Tibial nerve (tissue), 4 donors: ENCODE measurements around the gene PRTFDC1. TPM values are rescaled to one million over a fixed set of nuclear protein-coding genes. Genes with fewer than 3 reads are reported as not detected.
A peak's percentile ranks its signal among the peaks of the same experiment; 100 is the strongest.
"Not testable (repeated sequence)": the region's sequence is repeated elsewhere in the genome, so short reads cannot be mapped to it uniquely, and the experiment has no call there.

Experiments used
- DNase-seq, 2 donors: peaks; one replicate each; pipeline ENCODE4 v3.0.0-alpha.2; 2019; ENCODE audit warnings: low spot score in 2 of 2
- H3K27ac ChIP-seq, 4 donors: fragments of 200-600 bp; sonication (generic) in 3 of 4; one replicate each; pipeline ENCODE4 v1.5.1; 2017 to 2019; ENCODE audit warnings: mild to moderate bottlenecking in 1 of 4
- H3K27me3 ChIP-seq, 2 donors: fragments of 200-600 bp; sonication (generic) in 1 of 2; one replicate each; pipeline versions ENCODE4 v1.5.1 to v1.6.0; 2017 to 2019
- H3K36me3 ChIP-seq, 3 donors: fragments of 200-600 bp; sonication (generic); one replicate each; pipeline ENCODE4 v1.5.1; 2018 to 2019
- H3K4me1 ChIP-seq, 4 donors: fragments of 200-600 bp; sonication (generic) in 3 of 4; one replicate each; pipeline ENCODE4 v1.5.1; 2017 to 2019
- H3K4me3 ChIP-seq, 4 donors: fragments of 200-600 bp; sonication (generic) in 3 of 4; one replicate each; pipeline ENCODE4 v1.5.1; 2017 to 2019; ENCODE audit warnings: mild to moderate bottlenecking in 1 of 4, moderate library complexity in 1 of 4
- H3K9me3 ChIP-seq, 4 donors: fragments of 200-600 bp; sonication (generic) in 3 of 4; one replicate each; pipeline ENCODE4 v1.5.1; 2017 to 2019
- CTCF ChIP-seq, 5 experiments: fragments of 200-600 bp in 3 of 5; fragments of 450-650 bp in 2 of 5; sonication (generic) in 3 of 5; IDR thresholded peaks; one replicate each; pipeline ENCODE4 v1.5.1; 2016 to 2019; ENCODE audit warnings: antibody characterized with exemption in 5 of 5, mild to moderate bottlenecking in 3 of 5, moderate library complexity in 2 of 5
- EP300 ChIP-seq, 2 donors: sonication (generic); formaldehyde crosslinking; IDR thresholded peaks; one replicate each; pipeline ENCODE4 v1.6.1; 2017; ENCODE audit warnings: antibody characterized with exemption in 2 of 2, mild to moderate bottlenecking in 1 of 2
- POLR2A ChIP-seq, 2 donors: fragments of 450-650 bp; IDR thresholded peaks; one replicate each; pipeline ENCODE4 v1.6.1; 2017; ENCODE audit warnings: antibody characterized with exemption in 2 of 2, mild to moderate bottlenecking in 2 of 2, moderate library complexity in 2 of 2
- WGBS, 2 donors: methylation state at CpG; one replicate each; pipeline ENCODE4 v1.1.5; 2018; 5-methylcytosine and 5-hydroxymethylcytosine counted together
- total RNA-seq, 4 donors: library from RNA; depleted of rRNA; stranded (reverse); fragments of >200 nt; gene quantifications; one replicate each; pipeline ENCODE4 v1.1.0, GENCODE V29; 2016

The PRTFDC1 gene
- total RNA-seq, 4 donors from 2014 or later, result 0.78 to 5.7 (median 1.3) TPM

DNA sequence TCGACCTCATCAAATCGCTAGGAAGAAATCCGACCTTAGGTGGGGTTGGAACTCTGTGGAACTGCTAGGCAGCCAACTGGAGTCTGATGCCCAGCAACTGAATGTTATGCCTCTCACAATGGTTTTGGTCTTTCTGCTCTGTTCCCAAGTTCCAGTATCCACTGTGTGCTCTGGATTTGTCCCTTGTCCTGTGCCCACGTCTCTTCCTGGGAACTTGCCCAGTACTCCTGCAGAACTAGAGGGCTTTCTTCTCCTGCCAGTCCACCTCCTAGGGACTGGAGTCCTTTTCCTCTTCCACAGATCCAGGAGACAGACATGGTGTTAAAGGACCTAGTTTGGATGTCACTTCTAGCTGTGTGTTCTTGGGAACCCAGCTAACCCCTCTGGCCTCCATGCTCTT, 26.6 kb downstream of the PRTFDC1 start:
- Histone ChIP-seq H3K36me3 (no peaks in the 10 kb centered on the region), H3K27me3 (no peaks in the 10 kb centered on the region), H3K9me3 (no peaks in the 10 kb centered on the region), H3K4me3 (no peak overlapping the region), H3K4me1 (peaks cover 0 to 24% (median 0%) of the 10 kb centered on the region in 4 donors), H3K27ac (no peak overlapping the region)
- TF ChIP-seq POLR2A (IDR thresholded peaks at IDR 0.05) (no peak), CTCF (IDR thresholded peaks at IDR 0.05) (no peak)
- WGBS, 2 donors, result 92 to 94% methylated on average over 4 of the region's 4 CpGs
- no peak for DNase-seq

GRCh38 chr10:24924483-24924882, 27.9 kb downstream of the PRTFDC1 start:
- DNase-seq, H3K9me3 ChIP-seq, H3K27me3 ChIP-seq, H3K4me3 ChIP-seq, H3K27ac ChIP-seq, H3K36me3 ChIP-seq: not testable (repeated sequence)
- peaks cover 0 to 13% (median 0%) of the 10 kb centered on the region in 4 donors for H3K4me1 ChIP-seq

DNA sequence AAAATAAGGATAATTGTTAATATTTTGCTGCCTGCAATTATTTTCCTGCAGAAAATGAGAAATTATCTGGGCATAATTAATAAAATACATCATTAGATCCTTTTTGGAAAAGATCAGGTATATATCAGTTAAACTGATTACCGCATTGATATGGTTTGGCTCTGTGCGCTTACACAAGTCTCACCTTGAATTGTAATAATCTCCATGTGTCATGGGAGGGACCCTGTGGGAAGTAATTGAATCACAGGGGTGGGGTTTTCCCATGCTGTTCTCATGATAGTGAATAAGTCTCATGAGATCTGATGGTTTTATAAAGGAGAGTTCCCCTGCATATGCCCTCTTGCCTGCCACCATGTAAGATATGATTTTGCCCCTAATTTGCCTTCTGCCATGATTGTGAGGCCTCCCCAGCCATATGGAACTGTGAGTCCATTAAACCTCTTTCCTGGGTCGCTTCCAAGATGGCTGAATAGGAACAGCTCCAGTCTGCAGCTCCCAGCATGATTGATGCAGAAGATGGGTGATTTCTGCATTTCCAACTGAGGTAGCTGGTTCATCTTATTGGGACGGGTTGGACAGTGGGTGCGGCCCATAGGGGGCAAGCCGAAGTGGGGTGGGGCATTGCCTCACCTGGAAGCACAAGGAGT, 30.1 kb downstream of the PRTFDC1 start:
- H3K9me3 ChIP-seq, H3K27me3 ChIP-seq, H3K27ac ChIP-seq, DNase-seq, H3K36me3 ChIP-seq, H3K4me3 ChIP-seq, H3K4me1 ChIP-seq: not testable (repeated sequence)
- 75 to 97% methylated on average over 6 of the region's 6 CpGs for WGBS, 2 donors

- whole genome bisulfite sequencing, 2 donors, result 38% methylated on average over 7 of the region's 7 CpGs
- no peaks in the 10 kb centered on the region for H3K36me3 ChIP-seq
- DNase-seq, result peak in 1 of 2 donors; percentile 31
Measured at GRCh38 chr10:24920907-24921881, 31.2 kb downstream of the PRTFDC1 start.

GRCh38 chr10:24920192-24920591, 32.2 kb downstream of the PRTFDC1 start:
- not testable (repeated sequence) for H3K27me3 ChIP-seq, H3K36me3 ChIP-seq, H3K4me3 ChIP-seq, H3K9me3 ChIP-seq, DNase-seq, H3K27ac ChIP-seq
- 95 to 100% methylated on average over 2 of the region's 2 CpGs for WGBS, 2 donors
- peaks cover 0 to 16% (median 3%) of the 10 kb centered on the region in 4 donors for H3K4me1 ChIP-seq

More at GRCh38 chr10:24920907-24921881, 31.2 kb downstream of the PRTFDC1 start:
- Histone ChIP-seq H3K9me3 (peaks cover 0 to 6% (median 0%) of the 10 kb centered on the region in 4 donors), H3K27me3 (no peaks in the 10 kb centered on the region), H3K4me1 (peaks cover 0 to 9% (median 0%) of the 10 kb centered on the region in 4 donors), H3K4me3 (no peak overlapping the region), H3K27ac (no peak overlapping the region)
- TF ChIP-seq EP300 (IDR thresholded peaks at IDR 0.05) (peak; percentile 59 to 74), POLR2A (IDR thresholded peaks at IDR 0.05) (no peak)

DNA sequence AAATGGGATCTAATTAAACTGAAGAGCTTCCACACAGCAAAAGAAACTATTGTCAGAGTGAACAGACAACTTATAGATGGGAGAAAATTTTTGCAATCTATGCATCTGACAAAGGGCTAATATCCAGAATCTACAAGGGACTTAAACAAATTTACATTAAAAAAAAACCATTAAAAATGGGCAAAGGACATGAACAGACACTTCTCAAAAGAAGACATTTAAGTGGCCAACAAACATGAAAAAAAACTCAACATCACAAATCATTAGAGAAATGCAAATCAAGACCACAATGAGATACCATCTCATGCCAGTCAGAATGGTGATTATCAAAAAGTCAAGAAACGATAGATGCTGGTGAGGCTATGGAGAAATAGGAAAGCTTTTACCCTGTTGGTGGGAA, 32.8 kb downstream of the PRTFDC1 start:
- not testable (repeated sequence) for H3K4me3 ChIP-seq, H3K27ac ChIP-seq, H3K36me3 ChIP-seq, H3K9me3 ChIP-seq, DNase-seq, H3K27me3 ChIP-seq
- peaks cover 0 to 19% (median 4%) of the 10 kb centered on the region in 4 donors for H3K4me1 ChIP-seq
- 94 to 97% methylated on average over 1 of the region's 1 CpG for WGBS, 2 donors

- peaks cover 0 to 24% (median 4%) of the 10 kb centered on the region in 4 donors for H3K4me1 ChIP-seq
- no peak overlapping the region for H3K4me3 ChIP-seq
- H3K9me3 ChIP-seq, result peaks cover 0 to 6% (median 0%) of the 10 kb centered on the region in 4 donors
- H3K36me3 ChIP-seq, result no peaks in the 10 kb centered on the region
- H3K27ac ChIP-seq, result no peak overlapping the region
- TF ChIP-seq POLR2A (IDR thresholded peaks at IDR 0.05) (no peak), CTCF (IDR thresholded peaks at IDR 0.05) (no peak), EP300 (IDR thresholded peaks at IDR 0.05) (no peak)
- DNase-seq, result no peak
- H3K27me3 ChIP-seq, result no peaks in the 10 kb centered on the region
Measured at GRCh38 chr10:24917979-24918378, 34.4 kb downstream of the PRTFDC1 start.
